RWPE2 (cell line): ENCODE measurements around the gene PCDHB5.
"Not testable (repeated sequence)": the region's sequence is repeated elsewhere in the genome, so short reads cannot be mapped to it uniquely, and the experiment has no call there.

Source experiments
- ATAC-seq: fragments of 200-7000 bp; cut with Tn5 transposase; 3 replicates; pipeline ENCODE4 v1.9.1; 2021; ENCODE audit warnings: low read depth
- DNase-seq: peaks from one replicate; pipeline ENCODE4 v3.0.0-alpha.2; 2020; ENCODE audit warnings: low spot score
- H3K27ac ChIP-seq: fragments of 450-650 bp; 2 replicates; pipeline ENCODE4 v1.5.1; 2017; ENCODE audit warnings: mild to moderate bottlenecking; ENCODE audit not compliant: poor library complexity, severe bottlenecking
- H3K27me3 ChIP-seq: fragments of 250-450 bp; sonication (Bioruptor Pico); 2 replicates; pipeline ENCODE4 v1.5.1; 2021; ENCODE audit warnings: mild to moderate bottlenecking, moderate library complexity; ENCODE audit not compliant: insufficient read depth, poor library complexity, severe bottlenecking
- H3K36me3 ChIP-seq: fragments of 250-450 bp; sonication (Bioruptor Pico); 2 replicates; pipeline ENCODE4 v1.5.1; 2020; ENCODE audit warnings: low read depth, mild to moderate bottlenecking, moderate library complexity
- H3K4me1 ChIP-seq: fragments of 250-450 bp; sonication (Bioruptor Pico); 2 replicates; pipeline ENCODE4 v1.5.1; 2021; ENCODE audit warnings: mild to moderate bottlenecking, moderate library complexity; ENCODE audit not compliant: insufficient read depth, poor library complexity, severe bottlenecking
- H3K4me3 ChIP-seq: fragments of 250-450 bp; sonication (Bioruptor Pico); 2 replicates; pipeline ENCODE4 v1.5.1; 2021; ENCODE audit warnings: mild to moderate bottlenecking, moderate library complexity; ENCODE audit not compliant: severe bottlenecking
- H3K9me3 ChIP-seq: fragments of 250-450 bp; sonication (Bioruptor Pico); 2 replicates; pipeline ENCODE4 v1.5.1; 2021; ENCODE audit warnings: mild to moderate bottlenecking, moderate library complexity; ENCODE audit not compliant: severe bottlenecking
- TF ChIP-seq, protein P1 (sequence below): fragments of 450-650 bp; IDR thresholded peaks from one replicate; pipeline ENCODE4 v1.5.1; 2017; ENCODE audit warnings: mild to moderate bottlenecking, moderate library complexity; ENCODE audit not compliant: poor library complexity, severe bottlenecking

PCDHB5 gene

GRCh38 chr5:141155540-141156374, 20.8 kb downstream of the PCDHB5 start:
- DNase-seq (no peak), ATAC-seq (no peak)
- Histone ChIP-seq H3K9me3 (peaks cover 2% of the 10 kb centered on the region), H3K27me3 (peaks cover 60% of the 10 kb centered on the region), H3K4me3 (no peak overlapping the region), H3K4me1 (no peaks in the 10 kb centered on the region), H3K27ac (no peak overlapping the region), H3K36me3 (no peaks in the 10 kb centered on the region)
- TF ChIP-seq, protein P1, sequence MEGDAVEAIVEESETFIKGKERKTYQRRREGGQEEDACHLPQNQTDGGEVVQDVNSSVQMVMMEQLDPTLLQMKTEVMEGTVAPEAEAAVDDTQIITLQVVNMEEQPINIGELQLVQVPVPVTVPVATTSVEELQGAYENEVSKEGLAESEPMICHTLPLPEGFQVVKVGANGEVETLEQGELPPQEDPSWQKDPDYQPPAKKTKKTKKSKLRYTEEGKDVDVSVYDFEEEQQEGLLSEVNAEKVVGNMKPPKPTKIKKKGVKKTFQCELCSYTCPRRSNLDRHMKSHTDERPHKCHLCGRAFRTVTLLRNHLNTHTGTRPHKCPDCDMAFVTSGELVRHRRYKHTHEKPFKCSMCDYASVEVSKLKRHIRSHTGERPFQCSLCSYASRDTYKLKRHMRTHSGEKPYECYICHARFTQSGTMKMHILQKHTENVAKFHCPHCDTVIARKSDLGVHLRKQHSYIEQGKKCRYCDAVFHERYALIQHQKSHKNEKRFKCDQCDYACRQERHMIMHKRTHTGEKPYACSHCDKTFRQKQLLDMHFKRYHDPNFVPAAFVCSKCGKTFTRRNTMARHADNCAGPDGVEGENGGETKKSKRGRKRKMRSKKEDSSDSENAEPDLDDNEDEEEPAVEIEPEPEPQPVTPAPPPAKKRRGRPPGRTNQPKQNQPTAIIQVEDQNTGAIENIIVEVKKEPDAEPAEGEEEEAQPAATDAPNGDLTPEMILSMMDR, result no peak

DNA sequence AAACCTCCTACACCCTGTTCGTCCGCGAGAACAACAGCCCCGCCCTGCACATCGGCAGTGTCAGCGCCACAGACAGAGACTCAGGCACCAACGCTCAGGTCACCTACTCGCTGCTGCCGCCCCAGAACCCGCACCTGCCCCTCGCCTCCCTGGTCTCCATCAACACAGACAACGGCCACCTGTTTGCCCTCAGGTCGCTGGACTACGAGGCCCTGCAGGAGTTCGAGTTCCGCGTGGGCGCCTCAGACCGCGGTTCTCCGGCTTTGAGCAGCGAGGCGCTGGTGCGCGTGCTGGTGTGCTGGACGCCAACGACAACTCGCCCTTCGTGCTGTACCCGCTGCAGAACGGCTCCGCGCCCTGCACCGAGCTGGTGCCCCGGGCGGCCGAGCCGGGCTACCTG, 22.4 kb downstream of the PCDHB5 start:
- H3K27me3 ChIP-seq, result peaks cover 56% of the 10 kb centered on the region
- not testable (repeated sequence) for H3K27ac ChIP-seq, H3K4me1 ChIP-seq, H3K36me3 ChIP-seq, H3K4me3 ChIP-seq, H3K9me3 ChIP-seq, ATAC-seq, DNase-seq

DNA sequence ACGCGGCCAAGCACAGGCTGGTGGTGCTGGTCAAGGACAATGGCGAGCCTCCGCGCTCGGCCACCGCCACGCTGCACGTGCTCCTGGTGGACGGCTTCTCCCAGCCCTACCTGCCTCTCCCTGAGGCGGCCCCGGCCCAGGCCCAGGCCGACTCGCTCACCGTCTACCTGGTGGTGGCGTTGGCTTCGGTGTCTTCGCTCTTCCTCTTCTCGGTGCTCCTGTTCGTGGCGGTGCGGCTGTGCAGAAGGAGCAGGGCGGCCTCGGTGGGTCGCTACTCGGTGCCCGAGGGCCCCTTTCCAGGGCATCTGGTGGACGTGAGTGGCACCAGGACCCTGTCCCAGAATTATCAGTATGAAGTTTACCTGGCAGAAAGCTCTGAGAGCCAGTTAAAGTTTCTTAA, 22.9 kb downstream of the PCDHB5 start:
- H3K4me1 ChIP-seq, H3K9me3 ChIP-seq, H3K4me3 ChIP-seq, H3K27ac ChIP-seq, H3K36me3 ChIP-seq, ATAC-seq, DNase-seq: not testable (repeated sequence)
- H3K27me3 ChIP-seq, result peaks cover 50% of the 10 kb centered on the region

- peaks cover 22% of the 10 kb centered on the region for H3K9me3 ChIP-seq
- peaks cover 60% of the 10 kb centered on the region for H3K27me3 ChIP-seq
- H3K4me1 ChIP-seq, result no peaks in the 10 kb centered on the region
- ATAC-seq (no peak), DNase-seq (no peak)
- TF ChIP-seq, protein P1, result peak; percentile 65
- no peaks in the 10 kb centered on the region for H3K36me3 ChIP-seq
- no peak within 1 kb of the TSS for H3K27ac ChIP-seq
- no peak within 1 kb of the TSS for H3K4me3 ChIP-seq
Measured at GRCh38 chr5:141172381-141173204, 37.6 kb downstream of the PCDHB5 start, which contains the start of gene PCDHB7. Gene PCDHB7 (plus strand): TSS chr5:141172644. CDS start chr5:141172836, 192 bp downstream.

DNA sequence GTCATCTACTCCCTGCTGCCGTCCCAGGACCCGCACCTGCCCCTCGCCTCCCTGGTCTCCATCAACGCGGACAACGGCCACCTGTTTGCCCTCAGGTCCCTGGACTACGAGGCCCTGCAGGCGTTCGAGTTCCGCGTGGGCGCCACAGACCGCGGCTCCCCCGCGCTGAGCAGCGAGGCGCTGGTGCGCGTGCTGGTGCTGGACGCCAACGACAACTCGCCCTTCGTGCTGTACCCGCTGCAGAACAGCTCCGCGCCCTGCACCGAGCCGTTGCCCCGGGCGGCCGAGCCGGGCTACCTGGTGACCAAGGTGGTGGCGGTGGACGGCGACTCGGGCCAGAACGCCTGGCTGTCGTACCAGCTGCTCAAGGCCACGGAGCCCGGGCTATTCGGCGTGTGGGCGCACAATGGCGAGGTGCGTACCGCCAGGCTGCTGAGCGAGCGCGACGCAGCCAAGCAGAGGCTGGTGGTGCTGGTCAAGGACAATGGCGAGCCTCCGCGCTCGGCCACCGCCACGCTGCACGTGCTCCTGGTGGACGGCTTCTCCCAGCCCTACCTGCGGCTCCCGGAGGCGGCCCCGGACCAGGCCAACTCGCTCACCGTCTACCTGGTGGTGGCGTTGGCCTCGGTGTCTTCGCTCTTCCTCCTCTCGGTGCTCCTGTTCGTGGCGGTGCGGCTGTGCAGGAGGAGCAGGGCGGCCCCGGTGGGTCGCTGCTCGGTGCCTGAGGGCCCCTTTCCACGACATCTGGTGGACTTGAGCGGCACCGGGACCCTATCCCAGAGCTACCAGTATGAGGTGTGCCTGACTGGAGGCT, 39.5 kb downstream of the PCDHB5 start:
- peaks cover 66% of the 10 kb centered on the region for H3K27me3 ChIP-seq
- H3K4me3 ChIP-seq, H3K27ac ChIP-seq, ATAC-seq, DNase-seq, H3K36me3 ChIP-seq, H3K4me1 ChIP-seq: not testable (repeated sequence)
- peaks cover 22% of the 10 kb centered on the region for H3K9me3 ChIP-seq

DNA sequence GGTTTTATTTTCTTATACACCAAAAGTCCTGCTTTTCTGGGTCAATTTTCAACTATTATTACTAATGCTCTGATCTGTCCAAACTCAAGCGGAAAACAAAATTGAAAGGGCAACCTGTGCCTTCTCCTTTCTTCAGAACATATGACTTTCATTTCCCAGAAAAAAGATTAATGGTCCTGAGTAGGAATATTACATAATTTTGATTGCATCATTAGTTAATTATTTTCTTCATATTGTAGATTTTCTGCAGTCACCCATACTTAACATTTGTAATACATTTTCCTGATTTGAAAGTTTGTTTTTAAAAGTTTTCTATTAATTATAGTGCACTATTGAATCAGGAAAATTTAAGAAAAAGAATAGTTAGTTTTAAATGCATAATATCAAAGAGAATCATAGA, 40.9 kb downstream of the PCDHB5 start:
- Histone ChIP-seq H3K27me3 (peaks cover 70% of the 10 kb centered on the region), H3K27ac (no peak overlapping the region), H3K4me1 (no peaks in the 10 kb centered on the region), H3K9me3 (peaks cover 22% of the 10 kb centered on the region), H3K36me3 (no peaks in the 10 kb centered on the region), H3K4me3 (no peak overlapping the region)
- DNase-seq (no peak), ATAC-seq (no peak)
- TF ChIP-seq, protein P1, result no peak

DNA sequence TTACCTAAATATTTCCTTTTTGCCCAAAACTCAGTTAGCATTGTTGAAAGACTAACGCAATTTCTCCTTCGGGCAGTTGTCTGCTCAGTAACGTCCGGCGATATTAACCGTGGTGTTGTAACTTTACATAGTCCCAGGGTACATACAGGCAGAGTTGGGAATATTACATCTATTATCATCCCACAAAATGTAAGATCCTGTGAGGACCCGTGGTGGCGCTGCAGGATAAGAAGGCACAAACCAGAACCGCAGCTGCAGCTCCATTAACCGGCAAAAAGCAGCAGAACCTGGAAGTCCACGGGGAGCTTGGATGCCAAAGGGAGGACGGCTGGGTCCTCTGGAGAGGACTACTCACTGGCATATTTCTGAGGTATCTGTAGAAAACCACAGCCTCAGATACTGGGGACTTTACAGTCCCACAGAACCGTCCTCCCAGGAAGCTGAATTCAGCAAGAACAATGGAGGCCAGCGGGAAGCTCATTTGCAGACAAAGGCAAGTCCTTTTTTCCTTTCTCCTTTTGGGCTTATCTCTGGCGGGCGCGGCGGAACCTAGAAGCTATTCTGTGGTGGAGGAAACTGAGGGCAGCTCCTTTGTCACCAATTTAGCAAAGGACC, 42.7 kb downstream of the PCDHB5 start, which contains the start of gene PCDHB8:
TSS of gene PCDHB8 (plus strand) at position 214 of the 615 bp plus-strand sequence. CDS start at position 459, 245 bp downstream.
- H3K4me3 ChIP-seq, H3K4me1 ChIP-seq, H3K27ac ChIP-seq, ATAC-seq, H3K36me3 ChIP-seq, DNase-seq: not testable (repeated sequence)
- H3K9me3 ChIP-seq, result peaks cover 24% of the 10 kb centered on the region
- peaks cover 78% of the 10 kb centered on the region for H3K27me3 ChIP-seq
